Left ventricle myocardium superior (tissue), 1 donor: ENCODE data around the gene RADIL. TPM values are rescaled to one million over a fixed set of nuclear protein-coding genes. Genes with fewer than 3 reads are reported as not detected.

Experiments used
- ATAC-seq: fragments of 200-7000 bp; cut with Tn5 transposase; one replicate; pipeline ENCODE4 v1.9.1; 2020; ENCODE audit warnings: mild to moderate bottlenecking, moderate library complexity
- DNase-seq: peaks from one replicate; pipeline ENCODE4 v3.0.0-alpha.2; 2020
- intact Hi-C: fragments of 100-400 bp; cut with micrococcal nuclease; formaldehyde crosslinking; loops from one replicate; pipeline ENCODE4 v1.11.0; 2022
- total RNA-seq: library from RNA; stranded (reverse); fragmentation: NEBNext Ultra II Directional; extraction: Animal tissue kit (Norgen Biotek cat#: 25700); gene quantifications from one replicate; pipeline ENCODE4 v1.2.1, GENCODE V29; 2021
- donor health status: DM: no; HTN: yes; CAD: no; lungs with severe emphysema.

The RADIL gene
- total RNA-seq, 1 donor from 2014 or later: 2.8 TPM

GRCh38 chr7:4861227-4861626 lies 22.3 kb downstream of the RADIL start:
- intact Hi-C loops: no loop called here
- ATAC-seq: no peak
- no peak for DNase-seq

DNA sequence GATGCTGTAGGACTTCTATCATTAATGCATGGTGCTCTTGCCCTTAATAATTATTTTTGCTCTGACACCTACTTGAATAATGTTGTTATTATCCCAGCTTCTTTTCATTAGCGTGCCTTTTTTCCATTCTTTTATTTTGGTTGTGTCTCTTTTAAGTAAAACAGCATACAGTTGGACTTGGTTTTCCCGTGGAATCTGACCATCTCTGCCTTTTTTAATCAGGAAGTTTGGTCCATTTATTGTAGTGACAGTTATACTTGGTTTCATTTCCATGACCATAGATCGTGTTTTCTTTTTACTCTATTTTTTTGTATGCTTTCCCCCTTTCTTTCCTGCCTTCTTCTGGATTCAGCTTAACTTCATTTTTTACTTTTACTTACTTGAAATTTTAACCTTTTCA lies 26.3 kb downstream of the RADIL start:
- no peak for ATAC-seq
- intact Hi-C loops: no loop called here
- no peak for DNase-seq

DNA sequence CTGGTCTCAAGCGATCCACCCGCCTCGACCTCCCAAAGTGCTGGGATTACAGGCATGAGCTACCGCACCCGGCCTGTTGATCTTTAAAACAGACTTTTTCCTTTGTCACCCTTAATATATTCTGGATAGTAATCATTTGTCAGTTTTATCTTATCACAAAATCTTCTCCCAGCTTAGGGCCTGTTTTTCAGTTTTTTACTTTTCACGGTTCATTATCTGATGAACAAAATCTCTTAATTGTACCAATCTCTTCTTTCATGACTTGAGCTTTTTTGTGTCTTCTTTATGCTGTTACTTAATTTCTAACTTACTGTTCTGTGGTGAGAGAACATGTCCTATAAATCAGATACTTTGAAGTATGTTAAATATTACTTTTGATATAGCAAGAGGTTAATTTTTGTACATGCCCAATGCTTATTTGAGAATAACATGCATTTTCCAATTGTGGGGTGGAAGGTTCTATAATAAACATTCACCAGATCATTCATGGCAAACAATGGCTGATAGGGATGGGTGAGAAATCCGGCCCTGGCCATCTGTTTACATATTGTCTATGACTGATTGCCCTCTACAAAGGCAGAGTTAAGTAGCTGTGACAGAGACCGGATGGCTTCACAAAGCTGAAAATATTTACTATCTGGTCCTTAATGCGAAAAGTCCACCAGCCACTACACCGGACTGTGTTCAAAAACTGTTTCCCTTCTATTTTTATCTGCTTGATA lies 27.0 kb downstream of the RADIL start:
- intact Hi-C loops: no loop called here
- DNase-seq (no peak), ATAC-seq (no peak)

DNA sequence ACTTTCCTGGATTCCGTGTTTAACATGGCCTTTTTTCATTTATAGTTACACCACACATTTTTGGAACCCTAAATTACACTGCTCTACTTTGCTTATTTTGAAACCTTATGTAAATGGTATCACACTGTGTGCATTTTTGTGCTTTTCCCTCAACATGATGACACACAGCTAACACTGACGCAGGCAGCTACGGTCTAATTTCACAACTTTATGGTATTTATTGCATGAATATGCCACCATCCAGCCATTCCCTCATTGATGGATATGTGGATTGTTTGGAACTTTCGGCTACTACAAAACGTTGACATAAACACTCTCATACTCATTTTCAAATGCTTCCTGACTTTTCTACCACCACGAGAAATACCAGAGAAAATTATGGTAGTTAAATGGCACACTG lies 28.6 kb downstream of the RADIL start:
- intact Hi-C loops: no loop called here
- ATAC-seq (no peak), DNase-seq (no peak)

DNA sequence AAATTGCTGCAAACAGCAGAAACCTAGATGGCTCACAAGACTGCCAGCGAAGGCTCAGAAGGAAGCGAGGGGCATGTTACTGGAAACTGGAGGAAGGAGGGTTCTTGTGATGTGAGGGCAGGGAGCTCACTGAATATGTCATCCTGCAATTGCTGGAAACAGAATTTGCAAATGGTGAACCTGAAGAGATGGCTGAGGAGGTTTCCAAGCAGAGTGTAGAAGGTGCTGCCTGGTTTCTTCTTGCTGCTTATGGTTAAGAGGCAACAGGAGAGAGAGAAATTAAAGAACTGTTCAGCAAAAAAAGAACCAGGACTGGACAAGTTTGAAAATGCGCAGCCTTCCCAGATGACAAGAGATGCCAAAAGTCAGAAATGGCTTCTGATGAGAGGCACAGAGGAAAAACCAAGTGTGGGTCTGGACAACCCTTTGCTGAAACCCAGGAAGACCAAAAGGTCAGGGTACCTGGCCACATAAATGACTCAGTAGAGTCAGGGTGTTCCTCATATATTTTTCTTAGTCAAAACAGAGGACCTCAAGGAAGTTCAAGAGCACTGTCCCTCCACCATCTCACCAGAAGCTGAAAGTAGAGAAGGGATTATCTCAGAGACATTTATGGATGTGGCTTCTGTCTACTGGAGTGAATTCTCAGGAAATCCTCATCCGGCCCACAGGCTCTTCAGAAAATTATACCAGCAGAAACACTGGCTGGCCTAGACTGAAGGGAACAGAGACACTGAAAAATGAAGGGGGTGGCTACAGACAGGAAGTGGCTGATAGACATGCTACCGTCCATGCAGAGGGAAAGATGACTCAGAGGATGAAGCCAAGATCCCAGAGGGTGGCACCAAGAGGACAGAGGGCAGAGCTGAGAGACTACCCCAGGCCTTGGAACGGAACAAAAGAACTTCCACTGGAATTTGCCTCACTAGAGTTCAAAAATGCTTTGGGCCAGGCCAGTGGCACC lies 31.8 kb downstream of the RADIL start:
- DNase-seq: no peak
- intact Hi-C loops: no loop called here
- no peak for ATAC-seq

GRCh38 chr7:4850262-4850795 lies 33.2 kb downstream of the RADIL start:
- ATAC-seq: no peak
- intact Hi-C loops: no loop called here

DNA sequence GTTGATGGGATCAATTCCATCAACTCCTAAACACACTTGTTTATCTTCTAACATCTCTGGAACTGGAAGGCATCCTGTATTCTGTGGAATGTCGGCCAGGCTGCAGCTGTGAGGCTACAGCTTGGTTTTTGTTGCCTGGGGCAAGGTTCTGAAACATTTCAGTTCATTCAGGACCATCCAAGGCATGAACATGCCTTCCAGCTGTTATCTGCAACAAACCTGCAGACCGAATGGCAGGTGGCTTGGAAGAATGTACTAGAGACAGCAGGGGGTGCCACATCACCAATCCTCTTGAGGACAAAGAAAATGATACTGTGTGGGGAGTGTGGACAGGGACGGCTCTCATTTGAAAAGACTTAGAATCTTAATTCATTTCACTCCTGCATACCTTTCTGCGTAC lies 34.1 kb downstream of the RADIL start:
- intact Hi-C loops: no loop called here
- peak; percentile 30 for ATAC-seq
- no peak for DNase-seq

More at GRCh38 chr7:4850262-4850795, 33.2 kb downstream of the RADIL start:
- DNase-seq: no peak

DNA sequence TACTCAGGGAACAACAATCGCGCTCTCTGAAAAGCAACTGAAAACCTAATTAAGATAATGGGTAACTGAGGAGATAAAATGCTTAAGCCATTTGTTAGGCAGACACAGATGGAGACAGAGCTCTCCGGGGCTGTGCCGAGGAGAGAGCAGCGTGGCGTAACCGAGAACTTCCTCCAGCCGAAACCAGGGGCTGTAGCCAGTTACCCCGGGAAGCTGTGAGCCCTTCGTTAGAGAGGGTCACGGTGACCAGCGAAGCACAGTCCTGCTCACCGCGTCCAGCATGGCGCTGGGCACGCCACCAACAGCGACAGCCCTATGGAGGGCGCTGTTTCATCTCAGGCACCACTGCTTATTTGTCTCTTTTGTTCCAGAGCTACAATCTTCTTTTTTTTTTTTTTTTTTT lies 37.8 kb downstream of the RADIL start:
- peak; percentile 83 for ATAC-seq
- peak; percentile 74 for DNase-seq
- intact Hi-C loops: no loop called here

DNA sequence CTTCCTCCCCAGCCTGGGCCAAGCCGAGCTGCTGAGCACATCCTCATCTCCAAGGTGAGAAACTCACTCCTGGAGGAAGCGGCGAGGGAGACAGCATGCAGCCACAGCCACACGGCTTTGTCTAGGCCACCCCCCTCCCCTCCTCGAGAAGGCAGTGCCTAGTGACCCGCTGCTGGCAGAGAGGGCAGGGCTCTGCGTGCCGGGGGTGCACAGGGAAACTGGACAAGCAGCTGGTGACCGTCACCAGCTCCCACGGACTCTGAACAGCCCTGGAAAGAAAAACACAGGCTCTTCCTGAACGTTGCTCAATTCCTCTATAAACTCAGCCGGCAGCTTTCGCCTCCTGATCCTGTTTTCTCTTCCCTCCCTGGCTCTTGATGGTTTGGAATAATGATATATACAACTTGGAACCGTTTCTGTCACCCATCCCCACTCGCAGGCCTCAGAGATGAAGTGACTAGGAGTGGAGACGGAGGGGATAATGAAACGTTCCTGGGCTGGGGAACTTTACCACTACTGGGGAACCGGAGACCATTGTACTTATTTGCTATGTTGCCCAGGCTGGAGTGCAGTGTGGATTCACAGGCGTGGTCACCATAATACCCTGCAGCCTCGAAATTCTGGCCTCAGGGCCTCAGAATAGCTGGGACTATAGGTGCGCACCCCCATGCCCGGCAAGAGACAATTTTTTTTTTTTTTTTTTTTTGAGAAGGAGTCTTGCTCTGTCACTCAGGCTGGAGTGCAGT lies 41.0 kb downstream of the RADIL start:
- intact Hi-C loops: no loop called here
- DNase-seq: peak; percentile 63
- peak; percentile 71 for ATAC-seq

- no peak for ATAC-seq
- DNase-seq: no peak
- intact Hi-C loops: no loop called here
Measured at GRCh38 chr7:4841836-4842235, 41.7 kb downstream of the RADIL start.

DNA sequence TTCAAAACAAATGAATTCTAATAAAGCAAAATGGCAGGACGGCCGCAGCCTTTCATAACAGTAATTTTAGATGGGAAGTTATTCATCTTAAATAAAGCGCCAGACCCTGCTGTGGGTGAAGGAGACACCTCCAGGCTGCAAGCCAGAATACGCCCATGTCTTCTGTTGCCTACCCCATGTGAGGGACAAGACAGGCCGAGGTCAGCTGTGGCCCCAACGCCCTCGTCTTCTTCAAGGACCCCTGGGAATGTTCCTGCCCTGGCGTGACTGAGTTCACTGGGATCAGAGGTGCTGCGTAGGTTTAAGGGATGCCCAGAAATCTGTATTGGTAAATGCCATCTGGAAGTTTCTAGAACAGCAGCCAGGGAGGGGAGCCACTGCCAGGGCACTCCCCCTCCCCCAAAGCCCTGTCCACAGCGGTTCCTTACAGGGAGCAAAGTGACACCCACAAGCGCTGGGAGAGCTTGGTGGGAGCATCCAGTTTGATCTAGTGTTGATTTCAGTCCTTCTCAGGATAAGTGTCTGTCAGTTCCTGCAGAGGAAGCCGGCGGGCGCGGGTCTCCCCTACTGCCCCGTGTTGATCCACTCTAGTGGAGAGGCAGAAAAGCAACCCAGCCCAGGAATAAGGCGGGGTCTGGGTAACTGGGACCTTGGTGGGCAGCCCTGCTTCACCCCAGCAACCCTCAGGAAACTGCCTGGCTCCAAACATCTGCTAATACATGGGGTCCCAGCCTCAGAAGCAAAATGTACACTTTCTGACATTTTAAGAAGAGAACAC lies 42.3 kb downstream of the RADIL start:
- DNase-seq (no peak), ATAC-seq (no peak)
- intact Hi-C loops: no loop called here

DNA sequence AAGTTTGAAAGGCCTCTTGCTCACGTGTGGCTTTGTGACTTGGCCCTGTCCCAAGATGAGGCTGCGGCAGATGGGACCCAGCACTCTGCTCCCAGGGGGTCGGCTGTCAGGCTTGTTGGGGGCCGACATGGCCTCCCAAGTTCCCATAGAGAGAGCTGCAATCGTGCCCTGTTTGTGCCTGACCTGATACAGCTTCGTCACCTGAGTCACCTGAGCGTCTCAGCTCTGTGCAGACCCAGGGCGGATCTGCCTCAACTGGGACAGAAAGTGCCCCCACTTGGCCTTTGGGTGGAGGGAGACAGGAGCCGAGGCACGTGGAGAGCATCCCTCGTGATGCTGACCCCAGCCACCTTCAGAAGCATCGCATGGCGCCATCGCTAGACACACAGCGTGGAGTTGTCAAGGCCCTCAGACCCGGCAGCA lies 43.4 kb downstream of the RADIL start:
- ATAC-seq: no peak
- intact Hi-C loops: no loop called here
- no peak for DNase-seq

DNA sequence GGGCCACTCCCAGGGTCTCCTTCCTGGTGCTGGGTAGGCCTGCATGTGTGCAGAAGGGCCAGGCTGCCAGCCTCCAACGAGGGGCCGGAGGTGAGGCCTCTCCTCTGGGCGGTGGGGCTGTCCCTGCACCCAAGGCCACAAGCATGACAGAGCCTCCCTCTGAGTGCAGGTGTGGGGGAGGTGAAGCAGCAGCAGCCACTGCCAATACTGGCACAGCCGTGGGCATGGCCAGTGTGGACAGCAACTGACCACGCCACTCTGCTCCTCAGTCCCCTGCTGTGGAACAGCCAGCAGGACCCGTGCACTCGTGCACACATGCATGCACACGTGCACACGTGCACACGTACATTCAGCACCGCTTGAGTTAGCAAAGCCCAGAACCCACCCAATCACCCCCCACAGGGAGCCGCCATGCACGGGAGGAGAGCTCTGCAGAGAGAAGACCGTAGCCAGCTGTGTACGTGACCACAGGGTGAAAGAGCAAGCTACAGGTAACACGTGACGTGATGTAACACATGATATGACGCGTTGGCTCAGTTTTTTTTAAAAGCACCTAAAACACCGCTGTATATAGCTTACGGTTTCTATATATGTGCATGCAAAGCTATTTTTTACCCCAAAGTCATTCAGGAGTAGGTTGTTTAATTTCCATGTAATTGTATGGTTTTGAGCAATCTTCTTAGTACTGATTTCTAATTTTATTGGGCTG lies 44.7 kb downstream of the RADIL start:
- no peak for ATAC-seq

GRCh38 chr7:4837803-4838625 lies 45.5 kb downstream of the RADIL start:
- intact Hi-C loops: no loop called here
- DNase-seq (no peak), ATAC-seq (peak; percentile 54)

More for the DNA sequence above, 44.7 kb downstream of the RADIL start:
- DNase-seq: no peak
- intact Hi-C loops: no loop called here

DNA sequence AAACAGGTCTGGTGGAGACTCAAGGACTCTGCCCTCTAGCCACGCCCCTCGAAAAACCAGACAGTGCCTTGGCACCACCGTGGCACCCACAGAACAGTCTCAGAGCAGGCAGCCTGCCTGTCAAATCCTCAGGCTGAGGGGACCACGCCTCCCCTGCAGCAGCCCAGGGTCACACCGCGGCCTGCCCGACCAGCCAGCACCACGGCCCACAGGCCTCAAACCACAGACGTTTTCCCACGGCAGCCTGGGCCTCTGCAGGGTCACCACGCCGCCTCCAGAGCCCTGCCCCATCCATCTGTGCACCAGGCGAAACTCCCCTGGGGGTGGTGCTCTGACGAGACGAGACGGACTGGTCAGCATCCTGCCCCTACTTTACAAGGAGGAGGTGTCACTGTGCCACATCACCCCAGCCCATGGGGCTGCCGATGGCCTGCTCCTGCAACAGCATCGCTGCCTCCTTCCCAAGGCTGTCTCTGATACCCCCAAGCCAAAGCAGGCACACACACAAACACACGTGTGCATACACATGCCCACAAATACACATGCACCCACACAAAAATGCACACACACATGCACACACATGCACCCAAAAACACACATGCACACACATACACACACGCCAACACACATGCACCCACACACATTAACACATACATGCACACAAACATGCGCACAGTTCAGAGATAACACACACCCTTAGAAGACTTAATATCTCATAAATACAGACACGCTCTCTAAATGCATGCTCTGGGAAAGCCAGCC lies 46.3 kb downstream of the RADIL start:
- no peak for DNase-seq
- intact Hi-C loops: no loop called here
- ATAC-seq: peak; percentile 35

DNA sequence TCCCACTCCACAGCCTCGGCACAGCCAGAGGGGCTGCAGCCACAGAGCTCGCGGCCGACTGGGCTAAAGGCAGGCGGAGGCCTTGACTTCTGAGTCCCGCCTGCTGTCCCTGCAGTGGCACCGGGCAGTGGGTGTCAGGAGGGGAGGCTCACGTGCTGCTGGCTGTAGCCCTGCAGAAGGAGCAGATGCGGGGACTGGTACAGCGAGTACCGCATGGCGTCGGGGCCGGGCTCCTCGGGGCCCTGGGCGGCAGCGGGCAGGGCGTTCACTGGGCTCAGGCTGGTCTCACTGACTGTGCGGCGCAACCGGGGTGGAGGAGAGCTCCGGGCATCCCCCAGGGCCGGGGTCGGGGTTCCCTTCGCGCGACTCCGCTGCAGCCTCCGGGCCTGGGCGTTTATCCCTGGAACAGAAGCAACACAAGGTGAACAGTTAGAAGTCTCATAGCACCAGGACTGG lies 47.3 kb downstream of the RADIL start:
- intact Hi-C loops: no loop called here
- ATAC-seq: no peak

More for the DNA sequence above, 47.3 kb downstream of the RADIL start:
- DNase-seq: no peak
